Left cardiac atrium (tissue), 4 donors: ENCODE measurements around the gene ETV1. TPM values are rescaled to one million over a fixed set of nuclear protein-coding genes. Genes with fewer than 3 reads are reported as not detected.
A peak's percentile ranks its signal among the peaks of the same experiment; 100 is the strongest.
"Not testable (repeated sequence)": the region's sequence is repeated elsewhere in the genome, so short reads cannot be mapped to it uniquely, and the experiment has no call there.

Source experiments
- ATAC-seq, 2 donors: fragments of 200-7000 bp; cut with Tn5 transposase; one replicate each; pipeline ENCODE4 v1.9.1; 2020; ENCODE audit warnings: mild to moderate bottlenecking in 2 of 2, moderate library complexity in 2 of 2
- DNase-seq: peaks from one replicate; pipeline ENCODE4 v3.0.0-alpha.2; 2020
- intact Hi-C, 2 donors: fragments of 100-400 bp; cut with DNase I; formaldehyde crosslinking; loops; one replicate each; pipeline versions ENCODE4 v1.14.1 to v1.15.1; 2022 to 2023
- total RNA-seq, 2 donors: library from RNA; stranded (reverse); fragmentation: NEBNext Ultra II Directional; extraction: Animal tissue kit (Norgen Biotek cat#: 25700); gene quantifications; one replicate each; pipeline ENCODE4 v1.2.1, GENCODE V29; 2021
- donor health status: DM: no; HTN: yes; CAD: no.
- donor health status: DM: no; HTN: yes; CAD: no; lungs with severe emphysema.
- donor health status: DM: yes; HTN: yes; CAD: no.
- donor health status: Dilated cardiomyopathy.

Gene ETV1
- total RNA-seq, 2 donors from 2014 or later: 52.9 to 57.9 TPM

- DNase-seq: no peak
- no peak for ATAC-seq
These were observed 41.9 kb downstream of the ETV1 start for GRCh38 chr7:13947535-13947934.

GRCh38 chr7:13946181-13946580 is 43.3 kb downstream of the ETV1 start:
- ATAC-seq (no peak), DNase-seq (no peak)
- intact Hi-C loops: no loop called here

More at GRCh38 chr7:13947535-13947934, 41.9 kb downstream of the ETV1 start:
- intact Hi-C loops: no loop called here

- DNase-seq: no peak
- intact Hi-C loops: no loop called here
- peak in 1 of 2 donors; percentile 31 for ATAC-seq
These were observed 43.8 kb downstream of the ETV1 start for GRCh38 chr7:13945670-13946069.

GRCh38 chr7:13933536-13933935 is 55.9 kb downstream of the ETV1 start:
- intact Hi-C loops: no loop called here
- DNase-seq (no peak), ATAC-seq (peak in 1 of 2 donors; percentile 41)

- intact Hi-C loops: no loop called here
- ATAC-seq: no peak
These were observed 56.4 kb downstream of the ETV1 start for GRCh38 chr7:13933091-13933490.

GRCh38 chr7:13932131-13932530 is 57.3 kb downstream of the ETV1 start:
- intact Hi-C loops: no loop called here
- no peak for DNase-seq
- no peak for ATAC-seq

More at GRCh38 chr7:13933091-13933490, 56.4 kb downstream of the ETV1 start:
- no peak for DNase-seq

GRCh38 chr7:13921062-13921461 is 68.4 kb downstream of the ETV1 start:
- DNase-seq (no peak), ATAC-seq (no peak)
- intact Hi-C loops: no loop called here

GRCh38 chr7:13920053-13920697 is 69.3 kb downstream of the ETV1 start:
- peak; percentile 55 to 72 for ATAC-seq
- DNase-seq: no peak
- intact Hi-C loops: no loop called here

GRCh38 chr7:13918333-13918732 is 71.1 kb downstream of the ETV1 start:
- DNase-seq, ATAC-seq, intact Hi-C loops: not testable (repeated sequence)

GRCh38 chr7:13917103-13917502 is 72.4 kb downstream of the ETV1 start:
- DNase-seq, intact Hi-C loops, ATAC-seq: not testable (repeated sequence)

GRCh38 chr7:13915891-13916290 is 73.6 kb downstream of the ETV1 start:
- intact Hi-C loops: no loop called here
- no peak for DNase-seq
- ATAC-seq: no peak

- ATAC-seq (no peak), DNase-seq (no peak)
- intact Hi-C loops: no loop called here
These were observed 76.7 kb downstream of the ETV1 start for GRCh38 chr7:13912715-13913278.

GRCh38 chr7:13911909-13912308 is 77.6 kb downstream of the ETV1 start:
- intact Hi-C loops: no loop called here
- no peak for ATAC-seq

GRCh38 chr7:13910805-13911551 is 78.5 kb downstream of the ETV1 start:
- no peak for ATAC-seq
- DNase-seq: no peak
- intact Hi-C loops: no loop called here

More at GRCh38 chr7:13911909-13912308, 77.6 kb downstream of the ETV1 start:
- DNase-seq: no peak

- intact Hi-C loops: no loop called here
- DNase-seq (no peak), ATAC-seq (no peak)
These were observed 80.6 kb downstream of the ETV1 start for GRCh38 chr7:13908667-13909397.

- intact Hi-C loops: no loop called here
- ATAC-seq (no peak), DNase-seq (no peak)
These were observed 81.6 kb downstream of the ETV1 start for GRCh38 chr7:13907831-13908230.

GRCh38 chr7:13904689-13905088 is 84.8 kb downstream of the ETV1 start:
- DNase-seq (no peak), ATAC-seq (peak; percentile 58 to 59)
- intact Hi-C loops: no loop called here

GRCh38 chr7:13904007-13904406 is 85.5 kb downstream of the ETV1 start:
- ATAC-seq (peak in 1 of 2 donors; percentile 34), DNase-seq (no peak)
- intact Hi-C loops: no loop called here

GRCh38 chr7:13901577-13901976 is 87.9 kb downstream of the ETV1 start:
- DNase-seq: no peak
- ATAC-seq: no peak
- intact Hi-C loops: no loop called here
